H9 (cell line): ENCODE data around the gene HS6ST2. TPM values are rescaled to one million over a fixed set of nuclear protein-coding genes. Genes with fewer than 3 reads are reported as not detected.

Experiments used
- DNase-seq: peaks from one replicate; pipeline ENCODE4 v3.0.0-alpha.2; 2017
- H2AFZ ChIP-seq: one replicate; pipeline ENCODE4 v1.6.1; 2013; ENCODE audit warnings: mild to moderate bottlenecking, low read length, control low read depth, moderate library complexity
- H2AK5ac ChIP-seq: 2 replicates; pipeline ENCODE4 v1.6.1; 2013; ENCODE audit warnings: low read length, control low read depth, mixed read lengths; ENCODE audit not compliant: insufficient read length
- H2BK120ac ChIP-seq: one replicate; pipeline ENCODE4 v1.6.1; 2013; ENCODE audit warnings: low read depth, mild to moderate bottlenecking, low read length, control low read depth, inconsistent platforms; ENCODE audit not compliant: poor library complexity, severe bottlenecking
- H2BK12ac ChIP-seq: 2 replicates; pipeline ENCODE4 v1.6.1; 2013; ENCODE audit warnings: low read length, control low read depth, mixed read lengths, low read depth; ENCODE audit not compliant: insufficient read length
- H2BK15ac ChIP-seq: 2 replicates; pipeline ENCODE4 v1.6.1; 2013; ENCODE audit warnings: low read depth, low read length, control low read depth
- H2BK20ac ChIP-seq: one replicate; pipeline ENCODE4 v1.6.1; 2013; ENCODE audit warnings: low read depth, mild to moderate bottlenecking, low read length, control low read depth, inconsistent platforms; ENCODE audit not compliant: poor library complexity, severe bottlenecking
- H2BK5ac ChIP-seq: 2 replicates; pipeline ENCODE4 v1.6.1; 2013; ENCODE audit warnings: low read length, control low read depth, mixed read lengths; ENCODE audit not compliant: insufficient read length
- H3K14ac ChIP-seq: 2 replicates; pipeline ENCODE4 v1.6.1; 2013; ENCODE audit warnings: low read length, control low read depth; ENCODE audit not compliant: insufficient read depth
- H3K18ac ChIP-seq: 2 replicates; pipeline ENCODE4 v1.6.1; 2013; ENCODE audit warnings: low read depth, mild to moderate bottlenecking, mixed read lengths, low read length, control low read depth; ENCODE audit not compliant: insufficient read length
- H3K23ac ChIP-seq: 2 replicates; pipeline ENCODE4 v1.6.1; 2013; ENCODE audit warnings: low read length, control low read depth, mixed read lengths, low read depth; ENCODE audit not compliant: insufficient read length
- H3K23me2 ChIP-seq: 2 replicates; pipeline ENCODE4 v1.6.1; 2013; ENCODE audit warnings: low read depth, mild to moderate bottlenecking, mixed read lengths, low read length, control low read depth; ENCODE audit not compliant: insufficient read length, poor library complexity, severe bottlenecking
- H3K27ac ChIP-seq: 2 replicates; pipeline ENCODE4 v1.5.1; 2013; ENCODE audit warnings: low read length, control low read depth, mixed read lengths, low read depth; ENCODE audit not compliant: insufficient read length
- H3K27me3 ChIP-seq: 2 replicates; pipeline ENCODE4 v1.6.1; 2013; ENCODE audit warnings: low read length, control low read depth, inconsistent platforms; ENCODE audit not compliant: insufficient read depth
- H3K4ac ChIP-seq: 2 replicates; pipeline ENCODE4 v1.6.1; 2013; ENCODE audit warnings: low read depth, mild to moderate bottlenecking, control low read depth, inconsistent platforms, low read length, moderate library complexity
- H3K4me1 ChIP-seq: 2 replicates; pipeline ENCODE4 v1.6.1; 2013; ENCODE audit warnings: low read length, control low read depth, inconsistent platforms; ENCODE audit not compliant: insufficient read depth
- H3K4me2 ChIP-seq: 2 replicates; pipeline ENCODE4 v1.6.1; 2013; ENCODE audit warnings: low read length, control low read depth, mixed read lengths; ENCODE audit not compliant: insufficient read length, insufficient read depth
- H3K56ac ChIP-seq: 2 replicates; pipeline ENCODE4 v1.6.1; 2013; ENCODE audit warnings: low read depth, mild to moderate bottlenecking, mixed read lengths, low read length, control low read depth; ENCODE audit not compliant: insufficient read length
- H3K79me1 ChIP-seq: 2 replicates; pipeline ENCODE4 v1.6.1; 2013; ENCODE audit warnings: low read depth, mild to moderate bottlenecking, moderate library complexity, low read length, control low read depth, inconsistent platforms; ENCODE audit not compliant: insufficient read depth, poor library complexity, severe bottlenecking
- H3K79me2 ChIP-seq: 2 replicates; pipeline ENCODE4 v1.6.1; 2013; ENCODE audit warnings: low read length, control low read depth, inconsistent platforms; ENCODE audit not compliant: insufficient read depth
- H3K9ac ChIP-seq: 2 replicates; pipeline ENCODE4 v1.6.1; 2013; ENCODE audit warnings: low read length, control low read depth, mixed read lengths; ENCODE audit not compliant: insufficient read length; ENCODE audit errors: extremely low read depth
- H3K9me3 ChIP-seq: one replicate; pipeline ENCODE4 v1.6.1; 2013; ENCODE audit warnings: low read depth, low read length, inconsistent platforms; ENCODE audit not compliant: control insufficient read depth
- H3T11ph ChIP-seq: one replicate; pipeline ENCODE4 v1.6.1; 2013; ENCODE audit warnings: mild to moderate bottlenecking, low read length, control low read depth, inconsistent platforms
- H4K20me1 ChIP-seq: one replicate; pipeline ENCODE4 v1.6.1; 2013; ENCODE audit not compliant: control insufficient read depth, insufficient read length, insufficient read depth
- H4K5ac ChIP-seq: 2 replicates; pipeline ENCODE4 v1.6.1; 2013; ENCODE audit warnings: low read depth, mild to moderate bottlenecking, mixed read lengths, low read length, control low read depth; ENCODE audit not compliant: insufficient read length
- H4K8ac ChIP-seq: replicated peaks from 2 replicates; pipeline ENCODE4 v1.6.1; 2013; ENCODE audit warnings: low read length, control low read depth, mixed read lengths, low read depth; ENCODE audit not compliant: insufficient read length
- H4K91ac ChIP-seq: 2 replicates; pipeline ENCODE4 v1.6.1; 2013; ENCODE audit warnings: low read depth, mild to moderate bottlenecking, moderate library complexity, mixed read lengths, low read length, control low read depth; ENCODE audit not compliant: insufficient read length
- H3K27ac Mint-ChIP-seq, 3 experiments: 2 replicates in 2 of 3; 3 replicates in 1 of 3; pipeline ENCODE4 v1.8.0; 2020 to 2021; ENCODE audit warnings: mixed read lengths in 3 of 3, mild to moderate bottlenecking in 1 of 3, moderate library complexity in 1 of 3
- H3K27me3 Mint-ChIP-seq: 2 replicates; pipeline ENCODE4 v1.8.0; 2021; ENCODE audit warnings: low read depth, mild to moderate bottlenecking, moderate library complexity, mixed read lengths
- H3K36me3 Mint-ChIP-seq, 3 experiments: 2 replicates in 2 of 3; 3 replicates in 1 of 3; pipeline ENCODE4 v1.8.0; 2020 to 2021; ENCODE audit warnings: low read depth in 3 of 3, mixed read lengths in 3 of 3; ENCODE audit not compliant: insufficient read depth in 1 of 3
- H3K4me1 Mint-ChIP-seq, 2 experiments: 2 replicates each; pipeline ENCODE4 v1.8.0; 2020; ENCODE audit warnings: mixed read lengths in 2 of 2
- H3K4me3 Mint-ChIP-seq, 2 experiments: 2 replicates in 1 of 2; 3 replicates in 1 of 2; pipeline ENCODE4 v1.8.0; 2020 to 2021; ENCODE audit warnings: mild to moderate bottlenecking in 2 of 2, mixed read lengths in 2 of 2, moderate library complexity in 1 of 2
- H3K9me3 Mint-ChIP-seq, 2 experiments: 2 replicates in 1 of 2; 3 replicates in 1 of 2; pipeline ENCODE4 v1.8.0; 2020; ENCODE audit warnings: mild to moderate bottlenecking in 2 of 2, mixed read lengths in 2 of 2, moderate library complexity in 1 of 2
- CTCF ChIP-seq: fragments of 200-600 bp; sonication (generic); conservative IDR thresholded peaks from 3 replicates; pipeline ENCODE4 v1.8.0; 2021; ENCODE audit warnings: antibody characterized with exemption, mild to moderate bottlenecking
- WGBS: extraction: QIAGEN DNeasy Blood & Tissue Kit; methylation state at CpG from one replicate; pipeline ENCODE4 v1.1.7; 2013; ENCODE audit warnings: missing lambda C conversion rate, low lambda C conversion rate, mixed read lengths; ENCODE audit not compliant: insufficient read length; ENCODE audit errors: extremely low coverage; 5-methylcytosine and 5-hydroxymethylcytosine counted together
- total RNA-seq: library from RNA; stranded (reverse); gene quantifications from 2 replicates; pipeline ENCODE4 v1.2.1, GENCODE V29; 2021

The HS6ST2 gene
- total RNA-seq, 1 experiment from 2014 or later, result 4.8 TPM

GRCh38 chrX:132710656-132711155 lies 247.7 kb downstream of the HS6ST2 start:
- Histone ChIP-seq H3K14ac (no peak overlapping the region), H3K56ac (no peak overlapping the region), H4K8ac (no peak overlapping the region), H3K9me3 (no peaks in the 10 kb centered on the region), H4K5ac (no peak overlapping the region), H3T11ph (no peak overlapping the region), H4K91ac (no peak overlapping the region), H2BK5ac (no peak overlapping the region), H2BK20ac (no peak overlapping the region), H3K27me3 (no peaks in the 10 kb centered on the region), H3K79me2 (no peaks in the 10 kb centered on the region), H3K4me2 (no peak overlapping the region), H4K20me1 (no peaks in the 10 kb centered on the region), H3K79me1 (no peaks in the 10 kb centered on the region), H3K23me2 (no peaks in the 10 kb centered on the region), H2AK5ac (no peak overlapping the region), H3K27ac (no peak overlapping the region), H3K4me1 (no peaks in the 10 kb centered on the region; the same call in 1 of the 2 replicates), H3K23ac (no peak overlapping the region), H3K4ac (no peak overlapping the region), H2BK15ac (no peak overlapping the region), H3K9ac (no peak overlapping the region), H2BK120ac (no peak overlapping the region), H3K18ac (no peak overlapping the region), H2AFZ (no peak overlapping the region), H2BK12ac (no peak overlapping the region)
- DNase-seq, result no peak
- Mint-ChIP-seq H3K27ac (no peak overlapping the region), H3K9me3 (no peaks in the 10 kb centered on the region), H3K4me3 (no peak overlapping the region), H3K36me3 (no peaks in the 10 kb centered on the region), H3K27me3 (peaks cover 22% of the 10 kb centered on the region), H3K4me1 (peaks cover 9 to 20% of the 10 kb centered on the region in 2 experiments)
- no peak for TF ChIP-seq CTCF
- no CpG with 5 or more reads among the region's 1 CpG for WGBS
